GM21723 (cell line): ENCODE results near the gene CREB3L1.

Source experiments
- ATAC-seq: cut with Tn5 transposase; IDR thresholded peaks from one replicate; pipeline ENCODE4 v1.9.1; 2021; ENCODE audit warnings: mild to moderate bottlenecking, moderate library complexity; ENCODE audit not compliant: unreplicated experiment

Gene CREB3L1, protein sequence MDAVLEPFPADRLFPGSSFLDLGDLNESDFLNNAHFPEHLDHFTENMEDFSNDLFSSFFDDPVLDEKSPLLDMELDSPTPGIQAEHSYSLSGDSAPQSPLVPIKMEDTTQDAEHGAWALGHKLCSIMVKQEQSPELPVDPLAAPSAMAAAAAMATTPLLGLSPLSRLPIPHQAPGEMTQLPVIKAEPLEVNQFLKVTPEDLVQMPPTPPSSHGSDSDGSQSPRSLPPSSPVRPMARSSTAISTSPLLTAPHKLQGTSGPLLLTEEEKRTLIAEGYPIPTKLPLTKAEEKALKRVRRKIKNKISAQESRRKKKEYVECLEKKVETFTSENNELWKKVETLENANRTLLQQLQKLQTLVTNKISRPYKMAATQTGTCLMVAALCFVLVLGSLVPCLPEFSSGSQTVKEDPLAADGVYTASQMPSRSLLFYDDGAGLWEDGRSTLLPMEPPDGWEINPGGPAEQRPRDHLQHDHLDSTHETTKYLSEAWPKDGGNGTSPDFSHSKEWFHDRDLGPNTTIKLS

DNA sequence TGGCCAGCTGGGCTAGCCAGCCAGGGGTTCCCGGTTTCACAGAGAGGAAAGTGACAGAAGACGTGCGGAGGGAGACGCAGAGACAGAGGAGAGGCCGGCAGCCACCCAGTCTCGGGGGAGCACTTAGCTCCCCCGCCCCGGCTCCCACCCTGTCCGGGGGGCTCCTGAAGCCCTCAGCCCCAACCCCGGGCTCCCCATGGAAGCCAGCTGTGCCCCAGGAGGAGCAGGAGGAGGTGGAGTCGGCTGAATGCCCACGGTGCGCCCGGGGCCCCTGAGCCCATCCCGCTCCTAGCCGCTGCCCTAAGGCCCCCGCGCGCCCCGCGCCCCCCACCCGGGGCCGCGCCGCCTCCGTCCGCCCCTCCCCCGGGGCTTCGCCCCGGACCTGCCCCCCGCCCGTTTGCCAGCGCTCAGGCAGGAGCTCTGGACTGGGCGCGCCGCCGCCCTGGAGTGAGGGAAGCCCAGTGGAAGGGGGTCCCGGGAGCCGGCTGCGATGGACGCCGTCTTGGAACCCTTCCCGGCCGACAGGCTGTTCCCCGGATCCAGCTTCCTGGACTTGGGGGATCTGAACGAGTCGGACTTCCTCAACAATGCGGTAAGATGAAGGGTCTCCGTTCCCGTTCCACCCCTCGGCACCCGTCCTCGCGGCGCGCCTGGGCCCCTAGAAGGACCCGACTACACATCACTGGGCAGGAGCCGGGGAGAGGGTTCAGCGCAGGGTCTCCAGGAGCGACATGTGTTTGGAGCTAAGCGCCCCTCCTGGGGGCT is at the start of gene CREB3L1:
TSS of gene CREB3L1 (plus strand) at position 41 of the 765 bp plus-strand sequence. CDS start at position 491, 450 bp downstream.
- no peak for ATAC-seq

DNA sequence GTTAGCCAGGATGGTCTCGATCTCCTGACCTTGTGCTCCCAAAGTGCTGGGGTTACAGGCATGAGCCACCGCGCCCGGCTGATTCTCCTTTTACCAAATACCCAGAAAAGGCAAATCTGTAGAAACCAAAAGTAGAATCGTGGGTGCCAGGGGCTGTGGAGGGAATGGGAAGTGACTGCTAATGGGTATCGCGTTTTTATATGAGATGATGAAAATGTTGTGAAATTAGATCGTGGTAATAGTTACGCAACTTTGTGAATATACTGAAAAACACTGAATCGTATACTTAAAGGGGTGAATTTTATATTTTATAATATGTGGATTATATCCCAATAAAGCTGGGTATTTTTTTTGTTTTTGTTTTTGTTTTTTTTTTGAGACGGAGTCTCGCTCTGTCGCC is 48.2 kb upstream of the CREB3L1 start:
- ATAC-seq: no peak

DNA sequence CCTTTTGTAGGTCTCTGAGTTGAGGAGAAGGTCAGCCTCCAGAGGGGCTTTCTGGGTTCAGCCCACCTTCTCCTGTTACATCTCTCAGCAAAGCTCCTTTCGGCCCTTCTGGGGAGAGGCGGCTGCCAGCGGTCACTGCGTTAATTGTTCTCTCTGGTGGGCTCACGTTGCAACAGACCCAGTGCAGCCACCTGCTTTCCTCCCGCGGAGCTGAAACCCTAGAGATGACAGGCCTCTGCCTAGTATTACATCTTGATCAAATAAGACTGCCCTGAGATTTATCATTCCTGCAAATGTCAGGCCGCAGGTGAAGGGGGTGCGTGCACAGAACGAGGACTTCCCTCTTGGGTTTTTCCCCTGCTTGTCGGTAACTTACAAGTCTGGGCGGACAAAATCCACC is 43.2 kb upstream of the CREB3L1 start:
- no peak for ATAC-seq

DNA sequence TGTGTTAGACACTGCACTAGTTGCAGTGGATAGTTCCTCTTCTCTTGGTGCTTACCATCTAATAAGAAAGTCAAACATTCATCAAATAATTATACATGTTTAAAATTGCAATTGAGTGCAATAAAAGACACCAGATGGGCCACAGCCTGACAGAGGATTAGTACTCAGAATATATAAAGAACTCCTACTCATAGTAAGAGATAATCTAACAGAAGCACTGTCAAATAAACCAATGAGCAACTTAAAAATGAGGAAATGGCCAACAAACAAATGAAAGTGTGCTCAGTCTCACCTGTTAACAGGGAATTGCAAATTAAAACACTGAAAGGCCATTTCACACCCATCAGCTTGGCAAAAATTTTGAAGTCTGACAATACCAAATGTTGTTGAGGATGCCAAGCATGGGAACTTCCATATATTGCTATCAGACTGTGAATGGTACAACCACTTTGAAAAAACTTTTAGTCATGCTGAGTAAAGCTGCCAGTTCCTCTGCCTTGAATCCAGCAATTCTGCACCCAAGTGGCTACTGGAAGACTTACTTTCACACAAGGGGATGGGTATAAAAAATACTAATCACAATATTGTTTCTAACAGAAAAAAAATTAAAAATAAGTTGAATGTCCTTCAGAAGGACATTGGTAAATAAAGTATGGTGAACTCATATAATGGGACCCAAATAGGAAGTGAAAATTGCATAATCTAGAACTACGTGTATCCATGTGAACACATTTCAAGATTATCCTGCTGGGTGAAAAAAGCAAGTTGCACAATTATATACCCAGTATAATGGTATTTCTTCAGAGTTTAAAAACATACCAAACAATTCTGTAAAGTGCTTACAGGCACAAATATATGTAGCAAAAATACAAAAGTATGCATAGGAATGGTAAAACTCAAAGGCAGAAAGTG is 41.4 kb upstream of the CREB3L1 start:
- no peak for ATAC-seq

DNA sequence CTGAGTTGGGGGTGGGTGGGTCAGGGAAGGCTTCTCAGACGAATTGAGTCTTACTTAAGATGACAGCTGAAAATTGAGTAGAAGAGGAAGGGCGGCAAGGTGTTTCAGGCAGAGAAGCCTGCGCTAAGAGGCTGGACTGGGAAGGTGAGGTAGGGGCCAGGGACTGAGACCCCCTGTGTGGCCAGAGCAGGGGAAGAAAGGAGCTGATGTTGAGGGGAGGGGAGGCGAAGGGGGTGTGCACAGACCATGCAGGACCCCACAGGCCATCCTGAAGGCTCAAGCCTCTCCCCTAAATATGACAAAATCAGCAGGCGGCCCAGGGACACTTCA is 40.6 kb upstream of the CREB3L1 start:
- no peak for ATAC-seq

DNA sequence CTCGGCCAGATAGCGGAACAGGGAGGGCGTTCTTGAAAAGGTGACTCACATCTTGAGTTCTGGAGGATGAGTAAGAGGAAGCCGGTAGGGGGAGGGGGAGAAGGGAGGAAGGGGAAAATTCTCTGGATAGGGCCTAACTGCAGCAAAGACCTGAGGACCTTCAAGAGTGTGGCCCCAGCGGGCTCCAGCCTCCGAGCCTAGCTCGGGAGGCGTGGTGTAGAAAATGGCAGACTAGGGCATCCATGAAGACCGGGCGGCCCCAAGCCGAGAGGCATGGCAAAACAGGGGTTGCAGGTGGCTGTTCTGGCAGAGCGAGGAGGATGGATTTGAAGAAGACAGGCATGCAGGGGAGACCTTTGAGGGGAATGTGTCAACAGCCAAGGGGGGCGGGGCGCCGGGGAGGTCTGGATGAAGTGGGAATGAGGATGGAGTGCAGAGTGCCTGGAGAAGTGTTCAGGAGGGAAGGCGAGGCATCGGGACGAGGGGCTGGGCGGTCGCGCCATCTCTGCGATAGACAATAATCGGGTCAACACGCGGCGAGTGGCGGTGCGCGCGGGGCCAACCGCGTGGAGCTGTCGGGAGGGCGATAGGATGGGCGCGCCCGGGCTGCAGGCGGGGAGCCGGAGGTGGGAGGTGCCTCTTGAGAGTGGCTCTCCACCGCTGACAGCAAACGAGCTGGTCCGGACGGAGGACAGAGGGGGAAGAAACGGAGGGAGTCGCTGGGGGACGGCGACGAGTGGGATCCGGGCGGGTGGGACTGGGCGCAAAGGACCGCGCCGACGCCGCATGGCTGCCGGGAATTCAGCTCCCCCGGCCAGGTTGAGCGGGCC is 40.0 kb upstream of the CREB3L1 start:
- ATAC-seq: no peak

DNA sequence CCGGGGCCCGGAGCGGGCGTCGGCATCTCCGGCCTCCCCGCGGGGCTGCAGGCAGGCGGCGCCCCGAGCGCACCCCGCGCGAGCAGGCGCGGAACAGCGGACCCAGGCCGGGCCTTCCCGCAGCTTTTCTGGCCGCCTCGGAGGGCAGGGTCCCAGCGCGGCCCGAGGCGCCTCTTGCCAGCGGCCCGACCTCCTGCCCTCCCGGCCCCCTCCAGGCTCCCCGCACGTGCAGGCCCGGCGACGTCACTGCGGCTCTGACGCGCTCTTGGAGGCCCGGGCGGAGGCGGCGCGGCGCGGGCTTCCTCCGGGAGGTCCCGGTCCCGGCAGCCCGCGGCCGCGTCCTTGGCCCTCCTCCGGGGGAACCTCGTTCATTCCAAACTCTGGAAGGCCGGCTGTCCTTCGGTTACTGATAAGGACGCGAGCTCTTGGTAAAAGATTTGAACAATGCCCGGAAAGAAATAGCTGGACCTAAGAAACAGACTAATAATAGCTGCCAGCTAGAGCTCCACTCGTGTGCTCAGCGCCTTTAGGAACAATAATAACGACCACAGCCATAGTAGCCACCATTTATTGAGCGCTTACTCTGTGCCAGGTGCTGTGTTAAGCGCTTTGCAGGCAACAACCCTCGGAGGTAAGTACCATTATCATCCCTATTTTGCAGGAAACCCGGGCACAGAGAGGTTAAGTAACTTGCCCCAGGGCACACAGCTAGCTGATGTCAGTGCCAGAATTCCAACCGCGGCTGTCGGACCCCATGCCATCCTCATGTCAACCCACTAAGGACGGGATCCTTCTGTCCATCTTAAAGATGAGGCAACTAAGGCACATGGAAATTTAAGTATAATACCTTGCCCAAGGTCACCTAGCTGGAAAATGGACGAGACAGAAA is 39.1 kb upstream of the CREB3L1 start:
- no peak for ATAC-seq

DNA sequence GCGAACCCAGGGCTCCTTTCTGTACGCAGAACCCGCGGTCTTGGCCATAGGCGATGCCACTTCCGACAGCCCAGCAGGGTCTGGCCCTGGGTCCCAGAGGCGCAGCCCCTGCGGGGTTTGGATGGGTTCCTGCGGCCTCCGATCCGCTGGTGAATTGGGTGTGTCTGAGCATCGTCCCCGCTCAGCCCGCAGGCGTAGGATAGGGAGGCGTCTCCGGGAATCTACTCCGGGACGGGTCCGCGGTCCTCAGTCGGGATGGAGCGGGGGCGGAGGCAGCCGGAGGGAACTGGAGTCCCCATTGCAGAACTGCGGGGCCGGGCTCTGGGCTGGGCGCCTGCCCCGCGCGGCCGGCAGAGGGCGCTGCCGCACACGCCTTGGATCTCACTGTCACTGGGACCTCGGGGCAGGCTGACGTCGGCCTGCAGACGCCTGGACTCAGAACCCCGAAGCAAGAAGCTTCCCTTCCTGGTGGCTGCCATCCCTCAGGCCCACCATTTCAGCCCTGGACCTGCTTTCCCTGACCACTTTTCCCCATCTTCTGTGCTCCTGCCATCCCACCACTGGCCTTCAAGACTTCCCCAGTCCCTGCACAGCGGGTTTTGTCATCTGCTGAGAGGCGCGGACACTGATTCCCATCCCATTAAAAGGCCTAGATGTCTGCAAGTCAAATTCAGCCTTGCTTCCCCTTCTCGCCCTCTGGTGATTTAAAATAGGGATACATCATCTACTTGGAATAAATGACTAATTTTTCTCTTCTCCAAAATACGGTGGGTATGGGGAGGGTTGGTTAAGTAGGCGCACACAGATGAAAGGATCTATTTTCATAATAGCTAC is 38.3 kb upstream of the CREB3L1 start:
- peak; percentile 62 for ATAC-seq

DNA sequence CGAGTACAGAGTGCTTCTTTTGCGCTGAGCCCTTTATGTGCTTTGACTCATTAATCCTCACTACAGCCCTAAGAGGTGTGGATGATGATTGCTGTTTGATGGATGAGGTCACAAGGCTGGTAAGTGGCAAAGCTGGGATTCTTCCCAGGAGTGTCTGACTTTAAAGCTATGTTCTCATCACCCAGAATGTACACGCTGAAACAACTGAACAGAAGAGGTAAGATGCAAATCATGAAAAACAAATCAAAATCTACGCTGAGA is 37.7 kb upstream of the CREB3L1 start:
- ATAC-seq: no peak

DNA sequence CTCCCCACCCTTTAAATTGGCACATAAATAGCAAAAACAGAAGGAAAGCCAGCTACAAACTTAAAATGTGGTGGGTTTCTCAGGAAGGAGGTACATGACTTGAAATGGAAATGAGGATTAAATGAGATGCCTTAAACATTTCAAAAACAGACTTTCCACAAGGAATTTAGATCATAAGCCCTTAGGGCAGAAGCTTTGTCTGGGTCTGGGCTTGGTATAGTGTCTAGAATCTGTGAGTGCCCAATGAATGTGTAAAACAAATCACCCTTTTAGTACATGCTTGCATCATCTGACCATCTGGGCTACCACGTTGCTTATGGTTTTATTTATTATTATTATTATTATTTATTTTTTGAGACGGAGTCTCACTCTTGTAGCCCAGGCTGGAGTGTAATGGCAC is 37.1 kb upstream of the CREB3L1 start:
- no peak for ATAC-seq

DNA sequence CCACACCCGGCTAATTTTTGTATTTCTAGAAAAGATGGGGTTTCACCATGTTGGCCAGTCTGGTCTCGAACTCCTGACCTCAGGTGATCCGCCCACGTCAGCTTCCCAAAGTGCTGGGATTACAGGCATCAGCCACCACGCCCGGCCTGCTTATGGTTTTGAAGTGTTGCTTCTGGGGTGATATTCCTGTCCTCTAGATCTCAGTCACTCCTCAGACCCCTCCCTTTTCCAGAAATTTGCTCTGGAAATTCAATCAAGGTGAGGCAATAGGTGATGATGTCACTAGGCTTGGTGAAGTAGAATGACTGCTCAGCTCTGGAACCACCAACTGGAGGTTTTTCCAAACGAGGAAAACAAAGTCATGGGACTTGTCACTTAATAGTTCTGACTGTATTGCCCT is 36.6 kb upstream of the CREB3L1 start:
- ATAC-seq: no peak

DNA sequence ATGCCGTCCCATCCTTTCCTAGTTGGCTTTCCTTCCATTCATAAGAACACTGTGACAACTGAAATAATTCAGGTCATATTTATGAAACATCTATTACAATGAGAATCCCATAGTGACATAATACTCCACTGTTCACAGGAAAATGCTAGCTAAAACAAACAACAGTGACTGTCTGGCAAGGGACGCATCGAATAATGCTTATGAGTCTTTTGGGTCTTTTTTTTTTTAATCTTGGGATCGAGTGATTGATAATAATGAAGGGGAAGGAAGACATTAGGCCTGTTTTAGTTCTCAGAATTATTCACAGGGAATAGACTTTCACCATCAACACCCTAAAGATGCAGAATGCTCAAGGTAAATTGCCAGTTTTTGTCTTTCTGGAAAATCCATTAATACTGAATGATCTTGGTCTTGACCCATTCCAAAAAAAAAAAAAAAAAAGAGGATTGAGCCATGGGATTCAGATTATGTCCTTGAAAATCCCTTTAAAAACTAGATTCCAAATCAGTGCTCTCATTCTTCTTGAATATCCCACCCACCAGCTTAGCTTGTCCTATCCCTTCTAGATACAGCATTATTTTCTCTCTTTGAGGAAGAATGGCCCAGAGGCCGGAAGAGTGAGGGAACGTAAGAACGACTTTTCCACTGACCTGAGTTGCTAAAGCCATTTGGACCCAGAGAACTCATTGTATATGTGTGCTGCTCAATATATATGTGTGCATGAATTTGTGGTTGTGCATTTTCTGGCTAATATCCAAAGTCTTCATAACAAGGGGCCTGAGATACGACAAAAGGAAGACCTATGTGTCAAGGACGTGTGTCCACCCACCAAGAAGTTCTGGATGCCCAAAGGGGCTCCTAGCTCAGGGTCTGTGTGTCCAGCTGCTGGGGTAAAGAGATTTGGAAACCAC is 35.2 kb upstream of the CREB3L1 start:
- no peak for ATAC-seq

DNA sequence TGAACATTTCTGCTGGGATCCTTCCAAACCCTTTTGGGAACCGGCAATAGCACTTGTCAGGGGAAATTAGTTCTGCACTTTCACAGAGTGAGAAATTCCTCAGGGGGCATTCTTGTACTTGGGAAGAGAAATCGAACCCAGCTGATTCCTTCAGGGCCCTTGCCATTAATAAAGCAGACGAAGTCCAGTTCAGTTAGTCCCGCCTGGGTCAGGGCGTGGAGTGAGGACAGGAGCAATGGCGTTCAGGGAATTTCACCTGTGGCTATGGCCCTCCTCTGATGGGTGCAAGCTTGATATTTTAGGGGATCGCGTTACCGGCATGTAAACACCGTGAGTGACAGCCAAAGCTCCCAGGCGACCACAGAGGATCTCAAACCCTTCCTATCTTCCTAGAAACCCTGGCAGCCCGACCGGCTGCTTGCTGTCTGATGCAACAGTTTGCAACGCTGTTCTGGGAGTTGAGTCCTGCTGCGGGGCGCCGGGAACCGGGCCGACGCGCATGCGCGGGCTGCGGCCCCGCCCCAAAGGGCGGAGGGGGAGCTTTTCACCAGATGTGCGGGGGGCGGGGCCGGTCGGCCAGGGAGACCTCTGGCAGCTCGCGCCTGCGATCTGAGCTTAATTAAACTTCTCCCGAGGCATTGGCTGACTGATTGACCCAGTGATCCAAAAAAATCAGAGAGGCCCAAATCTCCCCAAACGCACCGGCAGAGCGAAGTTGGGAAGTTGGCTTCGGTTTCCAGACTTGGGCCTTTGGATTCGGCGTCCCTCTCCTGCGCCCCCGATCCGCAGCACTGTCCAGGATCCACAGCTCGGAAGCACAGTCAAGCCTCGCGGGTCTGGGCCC is 34.3 kb upstream of the CREB3L1 start:
- peak; percentile 79 for ATAC-seq

DNA sequence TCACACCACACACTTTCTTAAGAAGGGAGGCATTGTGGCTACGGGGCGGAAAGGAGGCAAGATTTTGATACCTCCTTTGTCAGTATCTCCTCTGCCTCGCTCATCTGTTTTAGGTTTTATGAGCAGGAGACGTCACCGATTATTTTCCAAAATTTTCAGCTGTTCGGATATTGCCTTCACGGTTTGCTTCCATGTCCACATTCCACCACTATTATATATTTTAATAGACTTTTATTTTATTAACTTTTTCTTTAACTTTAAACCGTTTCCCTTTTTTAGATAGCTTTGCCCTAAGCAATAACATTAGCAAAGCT is 33.7 kb upstream of the CREB3L1 start:
- no peak for ATAC-seq

DNA sequence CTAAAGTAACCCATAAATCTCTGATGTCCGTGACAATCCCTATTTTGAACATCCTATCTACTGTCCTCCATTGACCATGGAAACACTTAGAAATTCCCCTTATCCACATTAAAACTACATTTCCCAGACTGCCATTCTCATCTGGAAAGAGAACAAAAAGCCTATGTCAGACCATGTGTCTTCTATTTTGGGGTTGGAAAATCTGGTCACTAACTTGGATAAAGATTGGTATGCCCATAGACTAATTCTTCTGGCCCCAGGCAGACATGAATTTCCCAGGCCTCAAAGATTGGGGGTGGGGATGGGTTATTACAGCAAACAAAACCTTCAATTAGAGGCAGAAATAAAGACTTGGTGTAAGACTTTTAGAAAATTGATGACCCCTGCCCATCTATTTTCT is 30.9 kb upstream of the CREB3L1 start:
- ATAC-seq: no peak

DNA sequence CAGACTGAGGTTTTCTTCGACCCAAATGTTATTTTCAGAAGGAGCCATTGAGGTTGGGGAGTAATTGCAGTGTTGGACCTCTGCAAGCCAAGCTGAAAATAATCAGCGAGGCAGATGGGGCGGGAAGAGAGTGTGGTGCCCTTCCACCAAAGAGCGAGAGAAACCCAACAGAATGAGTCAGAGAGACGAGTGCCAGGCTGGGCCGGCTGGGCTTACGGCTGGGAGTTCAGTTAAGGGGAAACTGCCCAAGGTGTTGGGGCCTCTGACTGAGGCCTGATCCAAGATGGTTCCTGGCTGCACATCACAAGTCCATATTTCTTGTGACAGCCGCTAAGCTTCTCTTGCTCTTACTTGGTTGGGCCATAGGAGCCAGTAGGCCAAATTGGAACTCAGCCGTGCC is 30.4 kb upstream of the CREB3L1 start:
- no peak for ATAC-seq

DNA sequence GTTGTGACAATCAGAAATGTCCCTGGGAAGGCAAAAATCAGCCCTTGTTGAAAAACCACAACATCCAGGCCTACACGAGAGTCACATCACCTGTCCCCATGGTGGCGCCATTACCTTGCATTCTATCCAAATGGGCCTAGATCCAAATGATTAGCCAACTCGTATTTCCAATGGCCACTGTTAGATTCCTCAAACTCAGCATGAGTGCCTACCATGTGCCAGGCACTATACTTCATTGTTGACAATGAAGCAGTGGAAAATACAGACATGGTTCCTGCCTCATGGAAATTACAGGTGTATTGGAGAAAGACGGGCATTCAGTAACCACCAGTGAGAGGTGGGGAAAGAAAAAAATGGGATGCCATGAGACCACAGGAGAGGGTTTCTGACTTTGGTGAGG is 29.8 kb upstream of the CREB3L1 start:
- ATAC-seq: no peak
